Duodenal mucosa (tissue), 2 donors: ENCODE data around the gene TOMM22.

Experiments
- H3K27ac ChIP-seq: one replicate; pipeline ENCODE4 v1.7.0; 2013; ENCODE audit warnings: low read depth, low read length
- H3K27me3 ChIP-seq, 2 donors: one replicate each; pipeline ENCODE4 v1.7.0; 2013; ENCODE audit warnings: low read length in 2 of 2, control low read depth in 1 of 2; ENCODE audit not compliant: insufficient read depth in 2 of 2, control insufficient read depth in 1 of 2
- H3K36me3 ChIP-seq, 2 donors: one replicate each; pipeline ENCODE4 v1.7.0; 2013; ENCODE audit warnings: low read length in 2 of 2, control low read depth in 1 of 2; ENCODE audit not compliant: insufficient read depth in 2 of 2, control insufficient read depth in 1 of 2
- H3K4me1 ChIP-seq, 2 donors: one replicate each; pipeline ENCODE4 v1.7.0; 2013; ENCODE audit warnings: low read length in 2 of 2, control low read depth in 1 of 2; ENCODE audit not compliant: insufficient read depth in 2 of 2, control insufficient read depth in 1 of 2
- H3K4me3 ChIP-seq, 2 donors: one replicate each; pipeline ENCODE4 v1.7.0; 2013; ENCODE audit warnings: low read length in 2 of 2, low read depth in 1 of 2
- H3K9ac ChIP-seq, 2 donors: one replicate each; pipeline ENCODE4 v1.7.0; 2013; ENCODE audit warnings: low read length in 2 of 2, low read depth in 1 of 2
- H3K9me3 ChIP-seq, 2 donors: one replicate each; pipeline ENCODE4 v1.7.0; 2013; ENCODE audit warnings: low read length in 2 of 2, control low read depth in 1 of 2; ENCODE audit not compliant: control insufficient read depth in 1 of 2

The TOMM22 gene

GRCh38 chr22:38724176-38724575 is 42.4 kb downstream of the TOMM22 start:
- Histone ChIP-seq H3K4me3 (no peak overlapping the region), H3K4me1 (no peaks in the 10 kb centered on the region), H3K27me3 (no peaks in the 10 kb centered on the region), H3K9ac (no peak overlapping the region), H3K27ac (no peak overlapping the region), H3K36me3 (peaks cover 67 to 90% of the 10 kb centered on the region in 2 donors), H3K9me3 (no peaks in the 10 kb centered on the region)

- no peaks in the 10 kb centered on the region for H3K4me1 ChIP-seq
- H3K36me3 ChIP-seq = peaks cover 76 to 96% of the 10 kb centered on the region in 2 donors
- no peak overlapping the region for H3K4me3 ChIP-seq
- no peak overlapping the region for H3K9ac ChIP-seq
- no peaks in the 10 kb centered on the region for H3K27me3 ChIP-seq
- H3K27ac ChIP-seq = no peak overlapping the region
- no peaks in the 10 kb centered on the region for H3K9me3 ChIP-seq
These were observed 43.3 kb downstream of the TOMM22 start for GRCh38 chr22:38724926-38725571.

- Histone ChIP-seq H3K9ac (no peak overlapping the region), H3K36me3 (peaks cover 83 to 100% of the 10 kb centered on the region in 2 donors), H3K27ac (no peak overlapping the region), H3K9me3 (no peaks in the 10 kb centered on the region), H3K4me1 (no peaks in the 10 kb centered on the region), H3K4me3 (no peak overlapping the region), H3K27me3 (no peaks in the 10 kb centered on the region)
These were observed 44.3 kb downstream of the TOMM22 start for GRCh38 chr22:38725900-38726655.

- no peak overlapping the region for H3K27ac ChIP-seq
- peaks cover 88 to 100% of the 10 kb centered on the region in 2 donors for H3K36me3 ChIP-seq
- no peaks in the 10 kb centered on the region for H3K27me3 ChIP-seq
- H3K4me1 ChIP-seq = no peaks in the 10 kb centered on the region
- no peaks in the 10 kb centered on the region for H3K9me3 ChIP-seq
- no peak overlapping the region for H3K4me3 ChIP-seq
- no peak overlapping the region for H3K9ac ChIP-seq
These were observed 45.4 kb downstream of the TOMM22 start for GRCh38 chr22:38727123-38727522.

- peaks cover 0 to under 1% of the 10 kb centered on the region in 2 donors for H3K4me1 ChIP-seq
- H3K27ac ChIP-seq = no peak overlapping the region
- H3K9me3 ChIP-seq = no peaks in the 10 kb centered on the region
- H3K27me3 ChIP-seq = no peaks in the 10 kb centered on the region
- H3K9ac ChIP-seq = no peak overlapping the region
- peaks cover 84 to 97% of the 10 kb centered on the region in 2 donors for H3K36me3 ChIP-seq
- no peak overlapping the region for H3K4me3 ChIP-seq
These were observed 46.0 kb downstream of the TOMM22 start for GRCh38 chr22:38727530-38728451.

GRCh38 chr22:38728871-38729796 is 47.4 kb downstream of the TOMM22 start:
- H3K9me3 ChIP-seq = no peaks in the 10 kb centered on the region
- H3K27me3 ChIP-seq = no peaks in the 10 kb centered on the region
- peaks cover 13% of the 10 kb centered on the region in 2 donors for H3K4me1 ChIP-seq
- no peak overlapping the region for H3K4me3 ChIP-seq
- H3K36me3 ChIP-seq = peaks cover 71 to 92% of the 10 kb centered on the region in 2 donors
- no peak overlapping the region for H3K27ac ChIP-seq
- H3K9ac ChIP-seq = no peak overlapping the region

GRCh38 chr22:38729946-38730345 is 48.2 kb downstream of the TOMM22 start:
- H3K4me1 ChIP-seq = peaks cover 19 to 20% of the 10 kb centered on the region in 2 donors
- no peaks in the 10 kb centered on the region for H3K27me3 ChIP-seq
- H3K9me3 ChIP-seq = no peaks in the 10 kb centered on the region
- H3K9ac ChIP-seq = no peak overlapping the region
- H3K27ac ChIP-seq = no peak overlapping the region
- peaks cover 63 to 89% of the 10 kb centered on the region in 2 donors for H3K36me3 ChIP-seq
- no peak overlapping the region for H3K4me3 ChIP-seq

GRCh38 chr22:38730411-38730871 is 48.7 kb downstream of the TOMM22 start:
- Histone ChIP-seq H3K27me3 (no peaks in the 10 kb centered on the region), H3K9ac (no peak overlapping the region), H3K36me3 (peaks cover 62 to 89% of the 10 kb centered on the region in 2 donors), H3K9me3 (no peaks in the 10 kb centered on the region), H3K27ac (no peak overlapping the region), H3K4me3 (no peak overlapping the region), H3K4me1 (peaks cover 19 to 20% of the 10 kb centered on the region in 2 donors)

- Histone ChIP-seq H3K27ac (no peak overlapping the region), H3K4me1 (peaks cover 19 to 20% of the 10 kb centered on the region in 2 donors), H3K9ac (no peak overlapping the region), H3K27me3 (no peaks in the 10 kb centered on the region), H3K36me3 (peaks cover 60 to 89% of the 10 kb centered on the region in 2 donors), H3K9me3 (no peaks in the 10 kb centered on the region), H3K4me3 (no peak overlapping the region)
These were observed 50.0 kb downstream of the TOMM22 start for GRCh38 chr22:38731703-38732161.
